ENCODE results near the gene CLPTM1L. TPM values are rescaled to one million over a fixed set of nuclear protein-coding genes. Genes with fewer than 3 reads are reported as not detected.

Gene CLPTM1L, protein sequence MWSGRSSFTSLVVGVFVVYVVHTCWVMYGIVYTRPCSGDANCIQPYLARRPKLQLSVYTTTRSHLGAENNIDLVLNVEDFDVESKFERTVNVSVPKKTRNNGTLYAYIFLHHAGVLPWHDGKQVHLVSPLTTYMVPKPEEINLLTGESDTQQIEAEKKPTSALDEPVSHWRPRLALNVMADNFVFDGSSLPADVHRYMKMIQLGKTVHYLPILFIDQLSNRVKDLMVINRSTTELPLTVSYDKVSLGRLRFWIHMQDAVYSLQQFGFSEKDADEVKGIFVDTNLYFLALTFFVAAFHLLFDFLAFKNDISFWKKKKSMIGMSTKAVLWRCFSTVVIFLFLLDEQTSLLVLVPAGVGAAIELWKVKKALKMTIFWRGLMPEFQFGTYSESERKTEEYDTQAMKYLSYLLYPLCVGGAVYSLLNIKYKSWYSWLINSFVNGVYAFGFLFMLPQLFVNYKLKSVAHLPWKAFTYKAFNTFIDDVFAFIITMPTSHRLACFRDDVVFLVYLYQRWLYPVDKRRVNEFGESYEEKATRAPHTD
- total RNA-seq, result 101 TPM

DNA sequence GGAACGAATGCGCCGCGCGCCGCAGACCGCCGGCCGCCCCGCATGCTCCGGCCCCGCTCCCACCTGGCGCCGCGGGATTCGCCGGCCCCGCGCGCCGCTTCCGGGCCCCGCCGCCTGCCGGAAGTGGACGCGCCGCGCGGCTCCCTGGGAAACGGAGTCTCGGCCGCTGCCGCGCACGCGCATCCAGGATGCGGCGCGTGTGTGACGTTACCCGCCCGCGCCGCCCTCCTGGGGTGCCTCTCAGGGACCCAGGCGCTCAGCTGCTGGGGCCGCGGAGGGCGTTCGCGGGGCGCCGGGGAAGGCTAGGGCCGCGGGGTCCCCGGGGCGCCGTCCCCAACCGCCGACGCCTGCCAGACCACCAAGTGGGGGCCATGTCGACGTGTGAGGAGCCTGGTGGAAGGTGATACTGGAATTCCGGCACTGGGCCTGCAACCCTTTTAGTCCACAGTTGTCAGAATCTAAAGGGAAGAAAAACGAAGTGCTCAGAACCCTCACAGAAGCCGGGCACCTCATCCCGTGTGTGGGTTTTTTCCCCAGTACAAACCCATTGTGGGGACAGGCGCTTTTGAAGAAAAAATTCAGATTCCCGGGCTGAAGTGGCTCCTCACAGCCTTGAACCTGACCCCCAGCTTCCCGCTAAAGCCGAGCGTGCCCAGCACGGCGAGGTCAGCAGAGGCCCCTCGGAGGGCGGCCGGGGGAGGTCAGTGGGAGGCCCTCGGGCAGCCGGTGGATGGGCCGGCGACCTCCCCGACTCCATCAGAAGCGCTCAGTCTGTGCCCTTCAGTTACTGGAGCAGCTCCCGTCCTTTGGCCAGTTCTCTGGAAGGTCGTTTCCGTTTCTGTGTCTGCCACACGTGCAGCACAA lies at the start of gene CLPTM1L:
CLPTM1L (minus strand) TSS at position 125 of the 864 bp plus-strand sequence. CDS start 258 bp downstream, outside the sequence.
- DNase-seq, result peak; percentile 58

DNA sequence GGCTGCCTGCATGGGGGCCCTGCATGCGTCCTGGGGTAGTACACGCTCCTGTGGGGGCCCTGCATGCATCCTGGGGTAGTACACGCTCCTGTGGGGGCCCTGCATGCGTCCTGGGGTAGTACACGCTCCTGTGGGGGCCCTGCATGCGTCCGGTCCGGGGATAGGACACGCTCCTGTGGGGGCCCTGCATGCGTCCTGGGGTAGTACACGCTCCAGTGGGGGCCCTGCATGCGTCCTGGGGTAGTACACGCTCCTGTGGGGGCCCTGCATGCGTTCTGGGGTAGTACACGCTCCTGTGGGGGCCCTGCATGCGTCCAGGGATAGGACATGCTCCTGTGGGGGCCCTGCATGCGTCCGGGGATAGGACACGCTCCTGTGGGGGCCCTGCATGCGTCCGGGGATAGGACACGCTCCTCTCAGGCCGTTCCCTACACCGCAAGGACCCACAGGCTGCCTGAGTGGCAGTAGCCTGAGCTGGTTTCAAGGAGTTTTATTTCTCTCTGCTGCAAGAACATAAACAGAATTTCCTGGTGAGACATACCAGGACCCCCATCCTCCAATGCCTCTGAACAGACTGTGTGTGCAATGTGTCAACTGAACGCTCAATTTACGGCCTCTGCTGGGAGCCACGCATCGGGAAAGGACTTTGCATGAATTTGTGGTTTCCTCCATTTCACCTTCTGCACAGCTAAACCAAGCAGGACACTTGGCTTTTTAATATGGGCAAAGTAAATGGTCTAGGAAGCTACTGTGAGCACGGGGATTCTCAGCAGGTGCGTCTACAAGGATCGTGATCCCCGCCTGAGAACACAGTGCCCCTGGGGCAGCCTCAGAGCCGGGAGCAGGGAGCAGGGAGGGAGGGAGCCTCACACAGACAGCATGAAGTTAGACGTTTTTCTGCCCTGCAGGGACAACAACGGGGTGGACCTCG lies 48.9 kb upstream of the CLPTM1L start:
- no peak for DNase-seq

DNA sequence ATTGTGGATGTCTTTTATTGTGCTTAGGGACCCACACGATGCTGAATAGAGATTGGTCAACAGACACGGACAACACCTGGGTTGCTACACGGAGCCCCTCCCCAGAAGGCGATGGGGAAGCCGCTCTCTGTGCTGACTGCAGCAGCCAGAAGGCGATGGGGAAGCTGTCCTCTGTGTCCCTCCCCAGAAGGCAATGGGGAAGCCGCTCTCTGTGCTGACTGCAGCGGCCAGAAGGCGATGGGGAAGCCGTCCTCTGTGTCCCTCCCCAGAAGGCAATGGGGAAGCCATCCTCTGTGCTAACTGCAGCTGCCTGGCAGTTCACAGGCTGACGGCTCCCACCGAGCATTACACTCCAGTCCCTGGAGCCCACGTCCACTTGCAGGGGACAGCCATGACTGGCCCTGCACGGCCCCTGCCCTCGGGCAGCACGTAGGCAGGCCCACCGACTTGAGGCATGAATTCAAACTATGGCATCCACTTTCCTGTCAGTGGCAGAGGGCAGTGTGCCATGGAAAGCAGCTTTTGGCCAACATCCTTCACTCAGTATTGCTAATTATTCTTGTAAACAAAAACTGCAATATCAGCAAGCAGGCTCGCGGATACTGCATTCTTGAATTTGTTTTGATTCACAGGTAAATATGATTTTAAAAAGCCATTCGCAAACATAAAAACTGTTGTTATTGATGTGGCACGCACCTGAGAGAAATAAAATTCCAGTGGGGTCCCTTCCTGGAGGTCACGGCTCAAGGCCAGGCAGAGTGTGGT lies 48.1 kb upstream of the CLPTM1L start:
- no peak for DNase-seq

DNA sequence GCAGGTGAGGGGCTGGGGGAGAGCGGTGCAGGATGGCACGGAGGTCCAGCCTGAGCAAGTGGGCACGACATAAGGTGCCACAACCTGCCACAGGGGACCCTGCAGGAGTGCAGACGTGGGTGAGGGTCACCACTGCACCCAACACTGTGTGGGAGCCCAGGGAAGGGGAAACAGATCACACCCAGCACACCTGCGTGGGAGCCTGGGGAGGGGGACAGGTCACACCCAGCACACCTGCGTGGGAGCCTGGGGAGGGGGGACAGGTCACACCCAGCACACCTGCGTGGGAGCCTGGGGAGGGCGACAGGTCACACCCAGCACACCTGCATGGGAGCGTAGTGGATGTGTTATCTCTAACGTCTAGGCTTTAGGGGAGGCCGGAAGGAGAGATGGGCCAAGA lies 47.4 kb upstream of the CLPTM1L start:
- no peak for DNase-seq

DNA sequence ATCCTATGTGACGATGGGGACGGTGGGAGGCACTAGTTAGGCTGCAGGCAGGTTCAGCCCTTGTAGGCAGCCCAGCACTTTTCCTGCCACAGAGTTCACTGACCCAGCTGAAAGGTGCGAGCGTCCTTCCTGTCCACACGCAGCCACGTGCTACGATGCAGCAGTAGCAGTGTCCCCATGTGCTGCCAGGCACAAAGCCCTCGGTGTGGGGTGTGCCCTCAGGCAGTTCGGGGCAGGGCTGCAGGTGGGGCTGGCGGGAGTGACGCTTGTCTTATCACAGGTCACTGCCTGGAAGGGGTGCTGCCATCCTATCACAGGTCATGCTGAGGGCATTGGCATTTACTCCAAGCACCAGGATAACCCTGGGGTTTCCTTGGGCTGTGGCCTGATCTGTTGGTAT lies 46.8 kb upstream of the CLPTM1L start:
- DNase-seq, result no peak

DNA sequence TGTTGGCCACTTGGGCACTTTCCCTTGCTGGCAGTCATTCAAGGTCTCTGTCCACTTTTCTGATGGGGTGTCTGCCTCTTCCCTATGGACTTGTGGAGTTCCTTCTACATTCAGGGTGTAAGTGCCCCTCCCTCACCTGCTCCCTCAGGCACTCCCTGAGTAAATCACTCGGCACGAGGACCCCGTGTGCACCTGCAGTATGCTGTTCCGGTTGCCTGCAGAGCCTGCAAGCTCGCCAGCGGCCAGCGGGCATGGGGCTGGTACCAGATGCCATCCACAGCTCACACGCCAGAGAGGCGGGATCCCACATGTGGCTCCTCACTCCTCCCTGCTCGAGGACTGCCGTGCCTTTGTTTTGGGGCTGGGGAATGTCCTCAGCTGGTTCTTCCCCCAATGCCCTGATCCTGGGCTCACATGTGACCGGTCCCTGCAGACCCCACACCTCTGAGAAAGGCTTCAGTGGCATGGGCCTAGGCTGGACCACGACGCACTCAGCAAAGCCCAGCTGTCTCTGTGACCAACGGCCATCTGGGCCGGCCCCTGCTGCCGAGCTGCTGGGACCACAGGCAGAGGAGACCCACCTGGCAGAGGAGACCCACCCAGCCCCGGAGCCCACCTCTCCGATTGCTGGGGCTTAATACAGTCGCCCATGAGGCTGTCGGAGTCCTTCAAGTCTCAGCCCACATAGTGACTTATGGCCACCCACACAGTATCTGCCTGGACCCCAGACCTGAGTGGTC lies 46.1 kb upstream of the CLPTM1L start:
- DNase-seq, result no peak

DNA sequence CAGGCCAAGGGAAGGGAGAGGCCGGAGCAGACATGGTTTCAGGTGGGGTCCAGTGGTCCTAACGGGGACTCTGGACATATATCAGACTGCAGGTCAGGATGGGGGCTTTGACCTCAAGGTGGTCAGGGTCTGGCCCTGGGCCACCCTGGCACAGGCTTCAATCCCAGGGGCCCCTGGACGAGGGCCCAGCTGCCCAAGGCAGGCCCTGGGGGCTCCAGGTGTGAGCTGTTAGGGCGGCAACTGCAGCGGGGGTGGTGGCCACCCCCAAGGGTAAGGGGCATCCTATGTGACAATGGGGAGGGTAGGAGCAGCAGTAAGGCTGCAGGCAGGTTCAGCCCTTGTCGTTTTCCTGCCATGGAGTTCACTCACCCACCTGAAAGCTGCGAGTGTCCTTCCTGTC lies 45.4 kb upstream of the CLPTM1L start:
- DNase-seq, result no peak

DNA sequence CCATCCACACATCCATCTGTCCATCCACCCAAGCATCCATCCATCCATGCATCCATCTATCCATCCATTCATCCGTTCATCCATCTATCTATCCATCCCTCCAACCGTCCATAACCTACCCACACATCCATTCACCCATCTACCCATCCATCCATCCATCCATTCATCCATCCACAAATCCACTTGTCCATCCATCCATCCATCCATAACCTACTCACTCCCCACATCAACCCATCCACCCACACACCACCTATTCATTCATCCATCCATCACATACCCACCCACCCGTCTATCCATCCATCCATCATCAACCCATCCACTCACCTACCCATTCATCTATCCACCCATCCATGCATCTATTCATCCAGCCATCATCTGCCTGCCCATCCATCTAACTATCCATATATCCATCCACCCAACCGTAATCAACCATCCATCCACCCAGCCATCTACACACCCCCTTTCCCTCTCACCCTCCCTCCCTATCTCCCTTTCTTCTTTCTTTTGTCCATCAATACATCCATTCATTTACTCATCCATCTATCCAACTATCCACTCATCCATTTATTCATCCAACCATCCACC lies 43.6 kb upstream of the CLPTM1L start:
- DNase-seq, result no peak

DNA sequence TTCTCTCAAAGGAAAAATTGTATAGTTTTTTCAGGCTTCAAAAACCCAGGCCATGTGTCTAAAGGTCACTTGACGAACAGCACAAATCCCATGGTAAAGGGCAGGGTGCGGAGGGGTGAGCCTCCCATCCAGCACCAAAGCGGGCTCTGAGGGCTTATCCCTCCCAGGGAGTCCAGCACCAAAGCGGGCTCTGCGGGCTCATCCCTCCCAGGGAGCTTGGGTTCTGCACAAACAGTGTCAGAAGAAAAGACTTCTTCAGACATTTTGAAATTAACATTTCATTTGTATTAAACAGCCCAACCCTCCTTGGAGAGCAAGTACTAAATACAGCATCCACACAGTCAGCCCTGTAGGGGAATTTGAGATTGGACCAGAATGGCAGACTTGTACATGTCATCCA lies 43.0 kb upstream of the CLPTM1L start:
- no peak for DNase-seq

DNA sequence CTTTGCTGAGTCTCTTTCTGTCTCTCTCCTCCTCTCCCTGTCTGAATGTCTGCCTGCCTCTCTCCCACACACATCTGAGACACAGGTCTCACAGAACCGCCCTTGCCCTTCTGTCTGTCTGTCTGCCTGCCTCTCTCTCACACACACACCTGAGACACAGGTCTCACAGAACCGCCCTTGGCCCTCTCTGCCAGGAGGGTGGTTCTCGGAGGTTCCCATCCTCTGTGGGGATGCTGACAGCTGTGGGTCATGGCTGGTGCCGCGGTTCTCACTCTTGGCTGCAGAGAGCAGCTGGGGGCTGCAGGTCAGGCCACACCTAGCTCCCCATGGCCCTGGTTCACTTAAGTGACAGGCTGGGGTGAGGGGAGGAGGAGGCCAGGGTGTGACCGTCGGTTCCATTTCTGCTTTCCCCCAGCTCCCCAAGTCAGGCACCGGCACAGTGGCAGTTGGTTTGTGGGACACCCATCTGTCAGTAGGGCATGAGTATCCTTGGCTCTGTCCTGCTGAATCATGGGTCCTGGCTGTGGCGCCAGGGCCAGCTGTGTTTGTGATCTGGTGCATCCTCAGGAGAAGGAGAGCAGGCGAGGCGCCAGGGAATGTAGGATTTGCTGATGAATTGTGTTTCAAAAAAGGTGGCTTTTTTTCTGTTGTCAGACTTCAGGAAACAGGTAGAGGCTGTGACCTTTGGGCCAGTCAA lies 42.3 kb upstream of the CLPTM1L start:
- no peak for DNase-seq

DNA sequence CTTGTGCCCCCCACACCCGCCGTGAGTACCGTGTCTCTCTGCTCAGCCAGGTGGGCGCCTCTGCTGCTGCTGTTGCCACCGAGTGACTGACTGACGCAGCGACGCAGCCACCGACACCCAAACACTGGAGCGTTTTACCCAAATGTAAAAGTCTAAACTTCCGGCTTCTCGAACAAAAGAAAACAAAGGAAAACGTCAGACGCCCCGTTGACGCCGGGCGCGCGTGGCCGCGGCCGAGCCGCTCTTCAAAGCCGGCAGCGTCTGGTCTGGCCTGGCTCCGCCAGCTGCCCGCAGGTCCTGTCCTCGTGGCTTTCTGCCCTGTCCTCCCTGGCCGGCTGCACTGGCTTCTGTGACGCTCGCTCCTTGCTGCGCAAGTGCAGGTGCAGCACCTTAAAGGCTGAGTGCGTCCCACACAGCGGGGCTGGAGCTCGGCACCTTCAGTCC lies 41.4 kb upstream of the CLPTM1L start:
- peak; percentile 29 for DNase-seq

DNA sequence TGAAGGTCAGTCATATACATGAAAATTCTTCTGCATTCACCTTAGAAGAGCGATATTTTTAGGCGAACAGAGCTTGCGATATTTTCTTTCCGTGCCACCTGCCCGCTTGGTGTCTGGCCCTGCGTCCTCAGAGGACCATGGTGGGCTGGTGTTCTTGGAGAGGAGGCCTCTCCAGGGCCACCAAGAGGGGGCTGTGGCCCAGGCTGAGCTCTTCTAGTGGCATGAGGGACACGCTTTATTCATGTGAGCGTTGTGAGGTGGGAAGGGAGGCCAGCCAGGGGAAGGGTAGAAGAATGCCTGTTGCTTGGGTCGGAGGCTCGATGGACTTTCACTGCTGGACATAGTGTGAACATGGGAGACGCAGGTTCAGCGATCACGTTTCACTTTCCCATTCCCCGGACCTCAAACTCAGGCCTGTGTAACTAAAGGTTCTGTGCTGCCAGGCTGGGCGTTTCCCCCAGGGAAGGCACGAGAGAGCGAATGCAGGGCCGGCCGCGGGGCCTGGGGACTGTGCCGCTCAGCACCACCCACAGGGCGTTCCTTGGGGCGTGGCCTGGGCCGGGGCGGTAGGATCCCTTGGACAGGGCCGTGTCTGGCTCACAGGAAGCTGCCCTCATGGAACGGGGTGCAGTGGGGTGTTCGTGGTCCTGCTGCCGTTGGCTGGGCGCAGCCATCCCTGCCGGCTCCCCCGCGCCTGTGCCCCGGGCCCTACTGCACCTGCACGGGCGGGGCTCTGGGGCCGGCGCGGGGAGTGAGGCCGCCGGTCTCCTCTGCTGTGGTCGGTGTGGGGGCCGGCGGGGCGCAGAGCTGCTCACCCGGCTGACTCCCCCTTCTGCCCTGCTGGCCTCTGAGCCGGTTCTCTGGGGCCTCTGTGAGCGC lies 40.7 kb upstream of the CLPTM1L start:
- DNase-seq, result peak; percentile 62

DNA sequence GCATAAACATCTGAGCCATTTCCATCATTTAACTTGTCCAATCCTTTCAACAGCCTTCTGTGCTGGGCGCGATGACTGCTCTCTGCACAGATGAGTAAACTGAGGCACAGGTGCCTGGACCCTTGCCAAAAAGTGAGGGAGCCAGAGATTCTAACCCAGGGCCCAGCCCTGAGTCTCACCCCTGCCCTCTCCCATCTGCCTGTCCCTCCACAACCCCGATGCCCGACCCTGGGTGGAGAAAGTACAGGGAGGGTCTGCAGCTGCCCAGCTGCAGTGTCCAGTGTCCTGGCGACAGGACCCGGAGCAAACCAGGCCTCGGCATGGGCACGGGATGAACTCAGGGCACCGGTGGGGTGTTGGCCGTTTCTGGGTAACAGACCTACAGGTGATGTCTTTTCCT lies 39.6 kb upstream of the CLPTM1L start:
- no peak for DNase-seq

DNA sequence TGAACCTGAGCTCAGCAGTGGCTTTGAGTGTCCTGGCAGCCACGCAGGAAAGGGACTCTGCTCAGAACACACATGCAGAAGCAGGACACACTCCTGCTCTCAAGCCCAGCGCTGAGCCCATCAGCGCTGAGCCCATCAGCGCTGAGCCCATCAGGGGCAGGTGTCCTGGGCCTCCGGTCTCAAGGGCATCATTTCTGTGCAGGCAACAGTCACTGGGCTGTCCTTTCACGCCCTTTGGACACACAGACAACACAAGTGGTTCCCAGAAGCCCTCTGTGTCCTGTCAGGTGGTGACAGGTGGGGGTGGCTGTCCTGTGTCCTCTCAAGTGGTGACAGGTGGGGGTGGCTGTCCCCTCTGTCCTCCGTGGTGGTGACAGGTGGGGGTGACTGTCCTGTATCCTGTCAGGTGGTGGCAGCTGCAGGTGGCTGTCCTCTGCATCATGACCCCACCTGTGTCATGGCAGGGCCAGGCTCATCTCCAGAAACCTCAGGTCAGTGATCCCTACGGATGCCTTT lies 39.0 kb upstream of the CLPTM1L start:
- no peak for DNase-seq

DNA sequence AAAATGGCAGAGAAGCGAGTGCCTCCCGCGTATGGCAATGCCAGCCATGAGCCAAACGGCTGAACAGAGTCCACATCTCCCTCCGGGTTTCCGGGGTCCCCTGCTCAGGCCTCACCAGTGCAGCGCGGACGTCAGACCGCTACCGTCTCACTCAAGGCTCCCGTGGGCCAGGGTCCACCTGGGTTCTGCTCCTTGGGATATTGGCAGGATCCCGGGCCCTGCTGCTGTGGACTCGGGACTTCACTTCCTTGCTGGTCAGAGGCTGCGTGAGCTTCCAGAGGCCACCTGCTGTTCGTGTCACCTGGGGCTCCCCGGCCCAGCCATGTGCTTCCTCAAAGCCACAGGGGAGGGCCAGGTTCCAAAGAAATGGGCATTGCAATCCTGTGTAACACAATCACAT lies 38.4 kb upstream of the CLPTM1L start:
- no peak for DNase-seq

DNA sequence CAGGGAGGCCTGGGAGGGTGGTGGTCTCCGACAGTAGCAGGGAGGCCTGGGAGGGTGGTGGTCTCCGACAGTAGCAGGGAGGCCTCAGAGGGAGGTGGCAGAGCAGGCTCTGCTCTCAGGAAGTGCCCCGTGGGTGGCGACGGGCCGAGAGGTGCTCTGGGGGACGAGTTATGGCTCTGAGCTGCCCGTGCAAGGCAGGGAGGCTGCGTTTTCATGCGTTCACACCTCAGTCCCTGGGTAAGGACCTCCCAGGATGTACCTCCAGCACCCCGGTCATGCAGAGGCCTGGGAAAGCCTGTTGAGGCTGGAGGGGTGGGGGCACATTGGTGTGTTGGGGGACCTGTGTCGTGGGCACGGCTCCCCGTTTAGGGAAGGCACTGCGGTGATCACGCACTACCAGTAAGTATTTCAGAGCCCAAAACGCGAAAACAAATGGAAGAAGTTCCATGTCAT lies 37.4 kb upstream of the CLPTM1L start:
- no peak for DNase-seq

DNA sequence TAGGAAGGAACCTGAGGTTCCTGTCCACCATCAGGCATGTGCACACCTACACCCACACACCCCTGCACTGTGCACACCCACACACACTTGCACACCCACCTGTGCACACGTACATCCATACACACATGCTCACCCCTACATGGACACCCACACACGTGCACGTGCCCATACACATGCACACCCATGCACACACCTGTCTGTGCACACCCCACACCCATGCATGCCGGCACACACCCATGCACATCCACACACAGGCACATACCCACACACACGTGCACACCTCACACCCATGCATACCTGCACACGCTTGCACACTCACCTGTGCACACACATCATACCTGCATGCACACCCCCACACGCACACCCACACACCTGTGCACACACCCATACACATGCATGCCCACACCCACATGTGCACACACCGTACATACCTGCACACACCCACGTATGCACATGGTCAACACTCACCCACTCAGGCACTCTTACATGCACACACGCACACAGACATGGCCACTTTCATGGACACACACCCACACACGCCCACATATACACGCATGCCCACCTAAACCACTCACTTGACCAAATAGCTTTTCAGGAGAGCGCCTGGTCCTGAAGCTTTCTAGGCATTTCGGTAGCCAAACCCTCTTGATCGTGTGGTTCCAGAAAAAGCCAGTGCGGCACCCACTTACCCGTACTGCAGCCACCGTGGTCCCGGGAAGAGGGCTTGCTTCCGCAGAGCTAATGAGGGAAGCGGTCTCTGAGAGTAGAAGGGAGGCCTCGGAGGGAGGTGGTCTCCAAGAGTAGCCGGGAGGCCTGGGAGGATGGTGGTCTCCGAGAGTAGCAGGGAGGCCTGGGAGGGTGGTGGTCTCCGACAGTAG lies 36.7 kb upstream of the CLPTM1L start:
- DNase-seq, result no peak

All from occipital lobe (tissue), 2 donors.